K562 (cell line): ENCODE measurements around the gene KATNAL1. TPM values are rescaled to one million over a fixed set of nuclear protein-coding genes. Genes with fewer than 3 reads are reported as not detected.

ENCODE experiments used
- BRD9 ChIP-seq: fragments of 450-650 bp; IDR thresholded peaks from 2 replicates; pipeline ENCODE4 v1.6.1; 2018; ENCODE audit warnings: low read depth; ENCODE audit not compliant: partially characterized antibody
- COPS2 ChIP-seq: fragments of 450-650 bp; conservative IDR thresholded peaks from 2 replicates; pipeline ENCODE4 v1.6.1; 2016; ENCODE audit warnings: mild to moderate bottlenecking, moderate library complexity
- CXXC5 ChIP-seq: fragments of 250-450 bp; sonication (Bioruptor Pico); IDR thresholded peaks from 2 replicates; pipeline ENCODE4 v1.8.0; 2022; ENCODE audit warnings: inconsistent platforms, mild to moderate bottlenecking, moderate library complexity
- HDAC8 ChIP-seq: fragments of 450-650 bp; IDR thresholded peaks from 2 replicates; pipeline ENCODE4 v1.6.1; 2016; ENCODE audit warnings: mild to moderate bottlenecking, missing genetic modification characterization, moderate library complexity, missing compliant biosample characterization
- KDM5B ChIP-seq: fragments of 200-600 bp; sonication (generic); IDR thresholded peaks from 2 replicates; pipeline ENCODE4 v1.6.1; 2012; ENCODE audit warnings: low read depth, mild to moderate bottlenecking, moderate library complexity, low read length, control low read depth, inconsistent platforms; ENCODE audit not compliant: insufficient replicate concordance
- MAFK ChIP-seq: IDR thresholded peaks from 2 replicates; pipeline ENCODE4 v1.6.1; 2011; ENCODE audit warnings: low read length, improper control_type of control experiment
- RREB1 ChIP-seq: fragments of 250-450 bp; sonication (Bioruptor Pico); IDR thresholded peaks from 2 replicates; pipeline ENCODE4 v1.4.0; 2020
- SAFB ChIP-seq: fragments of 200-400 bp; formaldehyde crosslinking; IDR thresholded peaks from 2 replicates; pipeline ENCODE4 v1.6.1; 2017; ENCODE audit warnings: low read depth, low read length, borderline replicate concordance
- SETDB1 ChIP-seq: IDR thresholded peaks from one replicate; pipeline ENCODE4 v1.6.1; 2012; ENCODE audit warnings: low read length, control low read depth, inconsistent platforms
- SMAD1 ChIP-seq: fragments of 150-350 bp; IDR thresholded peaks from 2 replicates; pipeline ENCODE4 v1.6.1; 2014; ENCODE audit warnings: low read length, low read depth; ENCODE audit not compliant: partially characterized antibody
- SRF ChIP-seq, 2 experiments: fragments of 250-450, 450-650 bp in 1 of 2; sonication (Bioruptor Pico) in 1 of 2; sonication (generic) in 1 of 2; formaldehyde crosslinking; IDR thresholded peaks; 2 replicates each; pipeline versions ENCODE4 v1.5.0 to v1.5.1; 2020 to 2022; ENCODE audit warnings: mild to moderate bottlenecking in 1 of 2, missing genetic modification reagents in 1 of 2
- TBP ChIP-seq: optimal IDR thresholded peaks from 2 replicates; pipeline ENCODE3; 2011; ENCODE audit warnings: low read depth, low read length, improper control_type of control experiment
- ZBTB1 ChIP-seq: sonication (generic); formaldehyde crosslinking; IDR thresholded peaks from 2 replicates; pipeline ENCODE4 v1.8.1; 2023; ENCODE audit warnings: missing genetic modification reagents, low read depth, mild to moderate bottlenecking, borderline replicate concordance
- polyA plus RNA-seq, 8 experiments: library from polyadenylated mRNA; depleted of rRNA in 4 of 8; stranded (reverse) in 5 of 8; unstranded in 3 of 8; fragments of >200 nt; fragmentation: Nextera tagmentation in 2 of 8; fragmentation: Illumina TruSeq in 1 of 8; extraction: Ambion mirVana in 2 of 8; extraction: Trizol in 1 of 8; gene quantifications; 2 replicates each; pipeline versions ENCODE4 v1.2.1 to v1.2.3, GENCODE V29; 2011 to 2014; ENCODE audit warnings: inconsistent platforms in 1 of 8, missing spikeins in 1 of 8
- total RNA-seq, 7 experiments: library from RNA; depleted of rRNA in 6 of 7; stranded (reverse); fragments of >200 nt in 6 of 7; fragmentation: Illumina TruSeq in 2 of 7; extraction: Trizol in 2 of 7; gene quantifications; 2 replicates each; pipeline versions ENCODE4 v1.2.1 to v1.2.3, GENCODE V29; 2011 to 2021; ENCODE audit warnings: low replicate concordance in 1 of 7

Gene KATNAL1
- total and polyA plus RNA-seq, 9 of the 15 experiments (the other 6 are each of a cell fraction or from before 2014, with no cell fraction given): 2.5 to 8.2 (median 5.5) TPM

DNA sequence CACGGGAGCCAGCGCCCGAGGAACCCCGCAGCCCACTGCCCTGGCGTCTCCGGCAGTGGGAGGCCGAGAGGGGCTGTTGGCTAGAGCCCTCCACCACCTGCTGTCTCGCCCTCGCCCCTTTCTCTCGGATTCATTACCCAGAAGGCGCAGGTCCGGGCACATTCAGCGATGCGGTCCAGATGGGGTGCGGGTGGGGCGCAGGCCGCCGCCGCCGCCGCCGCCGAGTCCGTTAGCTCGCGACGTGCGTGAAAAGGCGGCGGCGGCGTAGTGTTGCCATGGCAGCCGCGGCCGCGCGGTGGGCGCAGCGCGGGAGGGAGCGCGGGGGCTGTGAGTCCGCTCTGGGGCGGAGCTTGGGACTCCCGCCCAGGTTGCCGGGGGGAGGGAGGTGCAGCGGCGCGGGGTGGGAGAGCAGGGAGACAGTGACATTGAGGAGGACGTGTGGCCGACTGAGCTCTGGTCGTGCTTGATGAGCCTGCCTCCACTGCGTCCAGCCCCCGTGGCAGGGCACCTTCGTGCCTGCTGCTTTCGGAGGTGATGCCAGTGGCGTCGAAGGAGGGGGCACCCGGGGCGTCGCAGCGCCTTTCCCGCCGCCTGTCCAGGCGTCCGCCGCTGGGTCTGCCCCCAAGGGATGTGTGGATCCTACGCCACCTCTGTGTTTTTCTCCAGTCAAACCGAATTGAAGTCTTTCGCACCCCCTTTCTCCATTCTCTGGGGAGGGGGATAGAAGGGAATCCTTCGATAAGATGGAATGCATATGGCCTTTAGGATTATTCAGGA is at the start of gene KATNAL1 (continued):
- TF ChIP-seq RREB1 (CRISPR knock-in tag): no peak
- 0 out of 2 replicates have a peak, but pooled peaks have one; percentile 42 for TF ChIP-seq SAFB
- no peak for TF ChIP-seq HDAC8
- TF ChIP-seq TBP: peak; percentile 46
- peak; percentile 50 for TF ChIP-seq SMAD1
- peak in 1 of 2 experiments; percentile 15; a peak in 1 of 4 replicates for TF ChIP-seq SRF (CRISPR knock-in tag; IDR thresholded peaks at IDR 0.05)
- TF ChIP-seq CXXC5 (CRISPR knock-in tag): peak; percentile 87
- TF ChIP-seq BRD9: peak; percentile 56
- TF ChIP-seq KDM5B: peak; percentile 77
- no peak for TF ChIP-seq COPS2
- TF ChIP-seq MAFK: 0 out of 2 replicates have a peak, but pooled peaks have one; percentile 4
- peak; percentile 69; the same call in 1 of the 2 replicates for TF ChIP-seq ZBTB1 (CRISPR knock-in tag)
- no peak for TF ChIP-seq SETDB1
